Nephron (organoid): Measurements from ENCODE around the gene USHBP1.

Source experiments
- H3K27ac Mint-ChIP-seq, 3 experiments: 2 replicates each; pipeline ENCODE4 v1.8.0; 2020; ENCODE audit warnings: mixed read lengths in 3 of 3, mild to moderate bottlenecking in 2 of 3, moderate library complexity in 1 of 3
- H3K27me3 Mint-ChIP-seq: 2 replicates; pipeline ENCODE4 v1.8.0; 2021; ENCODE audit warnings: low read depth, mild to moderate bottlenecking, moderate library complexity, mixed read lengths
- H3K36me3 Mint-ChIP-seq: 2 replicates; pipeline ENCODE4 v1.8.0; 2020; ENCODE audit warnings: low read depth, mixed read lengths
- H3K4me1 Mint-ChIP-seq: 2 replicates; pipeline ENCODE4 v1.8.0; 2020; ENCODE audit warnings: mixed read lengths
- H3K4me3 Mint-ChIP-seq, 3 experiments: 2 replicates each; pipeline ENCODE4 v1.8.0; 2020; ENCODE audit warnings: mild to moderate bottlenecking in 3 of 3, mixed read lengths in 3 of 3, moderate library complexity in 2 of 3
- H3K9me3 Mint-ChIP-seq: 2 replicates; pipeline ENCODE4 v1.8.0; 2020; ENCODE audit warnings: mixed read lengths
- CTCF ChIP-seq, 3 experiments: fragments of 200-600 bp; sonication (generic); IDR thresholded peaks; one replicate each; pipeline ENCODE4 v1.5.0; 2021; ENCODE audit warnings: antibody characterized with exemption in 3 of 3; ENCODE audit not compliant: unreplicated experiment in 3 of 3

Gene USHBP1

GRCh38 chr19:17214508-17215126 lies 49.9 kb downstream of the USHBP1 start:
- no peak for TF ChIP-seq CTCF (IDR thresholded peaks at IDR 0.05; ENCODE audit: unreplicated experiment in 3 of 3)
- Mint-ChIP-seq H3K27me3 (no peaks in the 10 kb centered on the region), H3K9me3 (no peaks in the 10 kb centered on the region), H3K27ac (peak overlapping the region; percentile 97 to 99 (median 98)), H3K4me3 (peak overlapping the region; percentile 93 to 95 (median 95)), H3K4me1 (peaks cover 6% of the 10 kb centered on the region), H3K36me3 (peaks cover 40% of the 10 kb centered on the region)

GRCh38 chr19:17213334-17213733 lies 51.2 kb downstream of the USHBP1 start:
- Mint-ChIP-seq H3K9me3 (no peaks in the 10 kb centered on the region), H3K27me3 (no peaks in the 10 kb centered on the region), H3K4me3 (peak overlapping the region; percentile 9 to 48 (median 19))

GRCh38 chr19:17211547-17212446 lies 52.7 kb downstream of the USHBP1 start:
- Mint-ChIP-seq H3K27ac (no peak overlapping the region), H3K9me3 (no peaks in the 10 kb centered on the region), H3K27me3 (no peaks in the 10 kb centered on the region), H3K4me1 (peaks cover 6% of the 10 kb centered on the region), H3K4me3 (no peak overlapping the region), H3K36me3 (peaks cover 36% of the 10 kb centered on the region)
- TF ChIP-seq CTCF (IDR thresholded peaks at IDR 0.05; ENCODE audit: unreplicated experiment in 3 of 3): no peak

More at GRCh38 chr19:17213334-17213733, 51.2 kb downstream of the USHBP1 start:
- Mint-ChIP-seq H3K27ac (no peak overlapping the region), H3K4me1 (peaks cover 6% of the 10 kb centered on the region), H3K36me3 (peaks cover 45% of the 10 kb centered on the region)
- no peak for TF ChIP-seq CTCF (IDR thresholded peaks at IDR 0.05; ENCODE audit: unreplicated experiment in 3 of 3)

- H3K36me3 Mint-ChIP-seq: peaks cover 34% of the 10 kb centered on the region
- H3K4me1 Mint-ChIP-seq: peaks cover 5% of the 10 kb centered on the region
- H3K4me3 Mint-ChIP-seq: no peak overlapping the region
- no peaks in the 10 kb centered on the region for H3K9me3 Mint-ChIP-seq
- H3K27ac Mint-ChIP-seq: no peak overlapping the region
- H3K27me3 Mint-ChIP-seq: no peaks in the 10 kb centered on the region
- TF ChIP-seq CTCF (IDR thresholded peaks at IDR 0.05; ENCODE audit: unreplicated experiment in 3 of 3): no peak
Measured at GRCh38 chr19:17210296-17210695, 54.2 kb downstream of the USHBP1 start.

GRCh38 chr19:17209126-17210036 lies 55.2 kb downstream of the USHBP1 start:
- Mint-ChIP-seq H3K9me3 (no peaks in the 10 kb centered on the region), H3K4me1 (no peaks in the 10 kb centered on the region), H3K36me3 (peaks cover 30% of the 10 kb centered on the region), H3K27ac (no peak overlapping the region), H3K27me3 (no peaks in the 10 kb centered on the region), H3K4me3 (no peak overlapping the region)
- TF ChIP-seq CTCF (IDR thresholded peaks at IDR 0.05; ENCODE audit: unreplicated experiment in 3 of 3): no peak
